COLO668 (cell line): Measurements from ENCODE around the gene RBBP8NL.

Experiments used
- DNase-seq: peaks from one replicate; lab custom pipeline; 2025; ENCODE audit not compliant: unreplicated experiment; lab: John Stamatoyannopoulos, UW

RBBP8NL gene

DNA sequence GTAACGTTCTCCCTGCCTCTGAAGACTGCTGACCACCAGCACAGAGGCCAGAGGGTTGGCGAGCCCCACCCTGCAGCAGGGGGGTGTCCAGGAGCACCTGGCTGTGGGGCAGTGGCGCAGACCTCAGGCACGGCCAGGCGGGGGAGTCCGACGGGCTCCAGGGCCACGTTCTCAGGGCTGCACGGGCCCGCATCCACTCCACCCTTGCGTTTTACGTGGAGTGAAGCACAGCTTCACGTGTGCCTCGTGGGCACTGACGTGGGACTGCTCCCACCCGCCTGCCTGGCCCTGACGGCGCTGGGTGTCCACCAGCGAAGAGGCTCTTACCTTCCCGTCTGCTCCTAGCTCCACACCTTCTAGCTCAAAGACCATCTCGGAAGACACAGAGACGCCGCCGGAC lies 33.5 kb downstream of the RBBP8NL start:
- DNase-seq: no peak

DNA sequence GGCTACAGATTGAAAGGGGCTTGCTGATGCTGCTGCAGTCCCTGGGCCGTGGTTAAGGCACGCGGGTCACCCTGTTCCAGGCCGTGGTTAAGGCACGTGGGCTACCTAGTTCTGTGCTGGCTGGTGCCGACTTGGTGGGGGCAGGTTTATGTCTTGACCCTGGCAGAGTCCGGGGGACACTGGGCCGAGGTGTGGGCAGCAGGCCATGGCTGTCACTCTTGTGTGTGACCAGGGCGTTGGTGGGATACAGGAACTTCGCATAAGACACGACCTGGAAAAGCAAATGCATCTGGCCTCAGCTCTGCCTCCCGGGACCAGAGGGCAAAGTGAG lies 34.0 kb downstream of the RBBP8NL start:
- DNase-seq: no peak

DNA sequence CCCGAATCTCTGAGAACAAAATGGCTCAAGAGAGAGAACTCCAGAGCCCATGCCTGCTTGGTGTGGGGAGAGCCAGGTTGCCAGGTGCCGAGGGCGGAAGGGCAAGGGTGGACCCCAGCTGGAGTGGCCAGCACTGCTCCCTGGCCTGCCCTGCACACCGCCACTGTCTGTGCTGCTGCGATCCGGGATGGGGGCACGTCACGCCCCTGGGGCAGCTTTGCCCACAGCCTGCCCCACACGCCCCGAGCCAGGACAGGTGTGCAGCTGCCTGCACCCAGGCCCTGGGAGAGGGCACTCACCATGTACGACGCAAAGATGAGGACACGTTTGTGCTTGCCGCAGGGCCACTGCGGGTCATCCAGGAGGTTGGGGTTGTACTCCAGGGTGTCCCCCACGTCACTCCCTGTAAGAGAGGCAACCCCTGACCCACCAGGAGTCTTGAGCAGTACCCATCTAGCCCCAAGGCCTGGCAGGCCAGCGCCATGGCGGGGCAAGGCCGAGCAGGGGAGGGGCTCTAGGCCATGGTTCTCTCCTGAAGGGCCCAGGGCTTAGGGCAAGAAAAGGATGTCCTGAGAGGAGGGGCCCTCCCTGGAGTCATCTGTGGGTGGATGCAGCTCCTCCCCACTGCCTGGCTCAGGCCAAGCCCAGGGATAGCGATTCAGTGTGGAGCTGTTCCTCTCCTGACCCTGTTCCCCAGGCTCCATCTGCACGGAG lies 34.6 kb downstream of the RBBP8NL start:
- no peak for DNase-seq

DNA sequence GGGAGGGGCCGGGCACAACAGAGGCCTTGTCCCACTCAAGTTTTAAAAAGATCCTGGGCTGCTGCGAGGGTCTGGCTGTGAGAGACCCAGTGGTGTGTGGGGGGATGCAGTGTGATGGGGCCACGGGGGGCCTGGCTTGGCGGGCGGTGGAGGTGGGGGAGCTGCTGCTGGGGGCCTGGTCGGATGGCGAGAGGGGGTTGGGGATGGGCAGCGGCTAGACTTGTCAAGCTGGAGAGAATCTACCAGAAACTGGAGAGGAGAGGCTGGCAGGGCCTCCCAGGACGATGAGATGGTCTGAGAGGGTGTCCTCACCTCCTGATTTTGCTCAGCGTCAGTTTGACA lies 35.3 kb downstream of the RBBP8NL start:
- no peak for DNase-seq

DNA sequence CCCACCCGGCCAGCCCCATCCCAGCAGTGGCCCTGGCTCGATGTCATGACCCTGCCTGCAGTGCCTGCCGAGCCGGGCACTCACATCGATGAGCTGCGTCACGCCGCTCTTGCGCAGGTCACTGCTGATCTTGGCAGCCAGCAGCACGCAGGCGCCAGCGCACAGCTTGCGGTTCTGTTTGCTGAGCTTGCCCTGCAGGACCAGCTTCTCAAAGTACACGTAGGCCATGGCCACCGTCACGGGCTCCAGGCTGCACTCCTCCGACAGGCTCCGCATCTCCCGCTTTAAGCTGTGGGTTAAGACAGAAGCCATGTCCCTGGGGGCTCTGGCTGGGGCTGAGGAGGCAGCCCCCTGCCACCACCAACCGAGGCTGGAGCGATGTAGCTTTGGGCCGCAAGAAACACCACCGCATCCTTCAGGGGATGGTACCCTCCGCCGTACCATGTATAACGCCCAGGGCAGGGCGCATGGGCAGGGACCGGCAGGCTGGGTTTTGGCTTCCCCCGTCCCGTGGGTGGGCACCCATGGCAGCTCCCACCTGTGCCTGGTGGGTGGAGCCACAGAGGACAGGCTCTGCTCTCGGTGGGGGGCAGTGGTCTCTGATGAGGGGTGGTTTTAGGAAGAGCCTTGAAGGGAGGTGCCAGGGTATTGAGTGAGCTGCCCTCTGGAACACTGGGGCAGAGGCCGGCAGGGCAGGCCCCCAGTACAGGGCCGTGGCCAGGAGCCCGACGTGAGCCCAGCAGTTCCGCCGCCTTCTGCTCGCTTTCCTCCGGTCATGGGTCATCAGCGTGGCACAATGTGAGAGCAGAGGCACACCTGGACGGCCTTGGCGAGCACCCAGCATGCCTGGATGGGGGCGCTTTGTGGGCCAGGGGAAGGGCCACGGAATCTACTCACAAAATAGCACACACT lies 35.9 kb downstream of the RBBP8NL start:
- DNase-seq: no peak

DNA sequence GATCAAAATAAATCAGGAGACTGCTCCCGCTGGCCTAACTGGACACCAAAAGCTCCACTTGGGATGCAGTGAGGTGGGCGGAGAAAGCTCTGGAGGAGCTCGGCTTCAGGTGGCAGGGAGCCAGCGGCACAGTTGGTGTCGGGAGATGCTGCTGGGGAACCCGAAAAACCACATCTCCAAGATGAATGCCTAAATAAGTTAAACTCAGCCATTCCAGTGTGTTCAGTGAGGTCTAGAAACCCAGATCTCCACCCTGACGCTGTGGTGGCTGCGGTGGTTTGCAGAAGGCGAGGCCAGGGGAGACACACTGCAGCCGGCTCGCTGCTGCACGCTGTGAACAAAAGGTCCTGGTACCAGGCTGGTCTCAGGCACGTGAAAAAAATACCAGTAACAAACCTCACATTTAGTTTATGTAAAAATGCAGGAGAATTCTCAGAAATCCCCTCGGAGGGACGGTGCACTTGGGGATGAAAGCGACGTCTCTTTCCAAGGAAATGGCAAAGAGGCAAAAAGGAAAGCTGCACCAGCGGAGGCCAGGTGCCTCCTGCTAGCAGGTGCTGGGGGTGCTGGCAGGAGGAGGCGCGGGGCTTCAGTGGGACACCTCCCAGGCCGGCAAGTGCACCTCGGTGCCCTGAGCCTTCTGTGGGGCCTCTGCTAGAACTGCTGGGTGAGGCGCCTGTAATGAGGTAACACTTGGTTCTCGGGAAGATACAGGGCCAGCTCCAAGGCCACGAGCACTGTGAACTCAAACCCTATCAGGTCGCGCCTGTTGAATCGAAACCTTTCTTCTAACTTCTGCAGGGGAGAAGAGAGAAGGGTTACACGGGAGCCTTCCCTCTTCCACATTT lies 36.8 kb downstream of the RBBP8NL start:
- no peak for DNase-seq

DNA sequence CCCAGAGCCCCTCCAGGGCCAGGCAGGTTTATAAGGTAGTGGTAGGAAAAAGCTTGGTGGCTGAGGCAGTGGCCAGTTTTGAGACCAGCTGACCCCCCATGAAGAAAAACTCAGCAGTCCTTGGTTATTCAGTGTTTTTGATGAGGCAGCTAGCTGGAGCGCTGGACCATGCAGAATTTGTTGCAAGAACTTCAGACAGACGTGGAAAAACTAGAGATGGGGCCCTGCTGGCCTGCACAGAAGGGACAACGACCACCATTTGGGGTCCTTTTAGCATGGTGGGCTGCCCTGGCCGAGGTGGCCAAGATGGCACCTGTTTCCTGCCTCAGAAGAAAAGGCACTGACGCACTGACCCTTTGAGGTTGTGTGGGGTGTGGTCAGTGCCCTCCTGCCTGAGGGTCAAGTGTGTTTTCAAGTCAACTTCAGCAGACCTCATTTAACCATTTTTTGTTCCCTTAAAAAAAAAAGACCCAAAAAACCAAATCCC lies 37.7 kb downstream of the RBBP8NL start:
- DNase-seq: no peak

DNA sequence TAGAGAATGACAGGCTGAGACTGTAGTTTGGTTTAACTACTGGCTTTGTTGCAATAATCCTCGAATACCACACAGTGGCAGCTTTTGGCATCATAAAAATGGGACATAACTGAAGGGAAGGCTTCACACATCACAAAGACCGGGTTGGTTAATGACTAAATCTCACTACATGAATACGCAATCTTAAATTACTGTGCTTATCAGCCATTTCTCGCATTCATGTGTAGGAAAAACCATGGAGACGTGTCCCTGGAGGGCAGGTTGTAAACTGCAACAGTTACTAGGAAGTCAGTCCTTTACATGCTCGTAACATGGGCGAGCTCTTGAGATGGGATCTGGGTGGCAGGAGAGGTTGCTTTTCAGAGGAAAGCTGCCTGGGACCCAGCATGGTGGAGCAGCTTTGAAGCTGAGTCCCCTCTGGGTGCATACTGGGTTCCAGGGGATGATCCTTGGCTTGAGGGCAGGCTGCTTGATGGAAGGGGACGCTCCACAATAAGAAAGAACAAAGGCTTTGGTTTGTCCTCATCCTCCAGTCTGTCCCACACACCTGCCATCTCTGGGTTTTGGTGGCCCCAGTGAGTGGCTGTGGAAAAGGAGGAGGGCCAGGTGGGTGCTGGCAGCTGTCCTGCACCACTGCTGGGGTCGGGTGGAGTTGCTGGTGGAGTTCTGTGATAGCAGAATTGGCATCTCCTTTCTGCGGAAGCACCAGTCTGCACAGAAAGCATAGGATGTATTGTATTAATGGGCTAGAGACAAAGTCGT lies 38.3 kb downstream of the RBBP8NL start:
- DNase-seq: no peak

DNA sequence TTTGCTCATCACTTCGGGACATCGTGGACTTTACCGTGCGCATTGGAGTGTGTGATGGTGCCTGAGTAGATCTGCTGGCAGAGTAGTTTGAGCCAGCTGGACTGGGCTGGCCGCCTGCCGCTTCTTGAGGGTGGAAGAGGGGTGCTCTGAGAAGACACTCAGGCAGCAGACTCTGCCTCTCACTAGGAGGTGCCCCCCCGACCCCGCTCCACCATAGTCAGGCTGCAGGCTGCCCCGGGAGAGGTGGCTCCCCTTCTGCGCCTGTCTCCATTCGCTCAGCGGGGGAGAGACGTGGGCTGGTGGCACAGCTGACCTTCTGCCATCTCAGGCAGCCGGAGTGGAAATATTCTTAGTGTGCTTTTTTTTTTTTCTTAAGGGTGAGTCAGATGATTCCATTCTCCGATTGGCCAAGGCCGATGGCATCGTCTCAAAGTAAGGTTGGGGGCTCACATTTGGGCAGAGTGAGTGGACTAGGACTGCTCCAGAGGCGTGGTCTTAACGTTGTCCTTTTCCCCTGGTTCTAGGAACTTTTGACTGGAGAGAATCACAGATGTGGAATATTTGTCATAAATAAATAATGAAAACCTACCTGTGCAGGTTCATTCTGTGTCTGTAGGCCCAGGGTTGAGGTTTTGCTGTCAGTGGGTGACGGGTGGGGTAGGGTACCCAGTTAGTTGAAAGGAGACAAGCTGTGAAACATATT lies 39.3 kb downstream of the RBBP8NL start:
- no peak for DNase-seq

DNA sequence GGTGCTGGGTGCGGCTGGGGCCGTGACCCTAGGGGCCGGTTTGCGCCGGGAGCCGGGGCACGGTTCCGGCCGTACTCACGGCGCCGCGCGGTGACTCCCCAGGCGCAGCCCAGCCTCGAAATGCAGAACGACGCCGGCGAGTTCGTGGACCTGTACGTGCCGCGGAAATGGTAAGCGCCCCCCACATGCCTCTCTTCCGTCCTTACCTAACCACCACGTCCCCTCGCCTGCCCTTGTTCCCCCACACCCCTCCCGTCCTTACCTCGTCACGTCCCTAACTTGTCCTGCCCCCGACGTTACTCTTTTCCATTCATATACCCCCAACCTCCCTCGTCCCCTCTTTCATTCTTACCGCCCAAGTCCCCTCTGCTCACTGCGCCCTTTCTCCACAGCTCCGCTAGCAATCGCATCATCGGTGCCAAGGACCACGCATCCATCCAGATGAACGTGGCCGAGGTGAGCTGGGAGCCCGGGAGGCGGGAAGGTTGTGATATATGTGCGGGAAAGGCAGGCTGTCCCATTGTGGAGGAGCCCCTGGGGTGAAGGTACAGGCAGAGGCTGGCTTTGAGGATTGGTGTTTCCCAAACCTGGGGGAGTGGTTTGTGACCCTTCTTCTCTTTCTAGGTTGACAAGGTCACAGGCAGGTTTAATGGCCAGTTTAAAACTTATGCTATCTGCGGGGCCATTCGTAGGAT lies 40.0 kb downstream of the RBBP8NL start:
- DNase-seq: no peak

DNA sequence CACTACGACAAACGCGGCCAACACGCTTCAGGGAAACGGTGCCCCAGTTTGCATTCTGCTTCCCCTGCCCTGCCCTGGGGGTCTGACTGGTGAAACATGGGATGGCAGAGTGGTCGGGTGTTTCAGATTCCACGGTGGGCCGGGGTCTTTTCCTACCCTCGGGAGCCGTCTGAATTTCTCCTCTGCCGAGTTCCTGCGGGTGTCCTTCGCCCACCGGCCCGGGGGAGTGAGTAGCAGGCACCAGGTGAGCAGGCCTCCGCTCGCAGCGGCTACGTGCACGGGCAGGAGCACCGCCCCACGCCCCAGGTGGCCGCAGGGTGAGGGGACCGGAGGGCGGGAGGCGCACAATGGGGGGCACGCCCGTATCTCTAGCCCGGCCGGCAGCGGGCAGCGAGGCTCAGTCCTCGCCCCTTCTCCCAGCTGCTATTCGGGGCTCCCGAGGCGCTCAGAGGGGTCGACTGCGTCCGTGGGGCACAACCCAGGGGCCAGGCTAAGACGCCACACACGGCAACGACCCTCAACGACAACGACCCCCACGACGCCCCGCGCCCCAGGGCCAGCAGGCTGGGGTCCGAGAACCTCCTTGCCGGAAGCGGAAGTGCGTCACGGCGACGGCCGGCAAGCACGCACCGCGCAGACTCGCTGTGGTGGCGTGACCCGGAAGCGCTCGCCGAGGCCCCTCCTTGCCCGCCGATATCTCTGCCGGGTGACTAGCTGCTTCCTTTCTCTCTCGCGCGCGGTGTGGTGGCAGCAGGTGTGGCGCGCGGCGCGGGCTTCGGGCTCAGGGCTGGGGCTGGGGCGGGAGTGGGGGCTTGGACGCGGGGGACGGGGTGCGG lies 40.7 kb downstream of the RBBP8NL start, which contains the start of gene RPS21:
Gene RPS21 (plus strand): TSS at position 721 of the 836 bp plus-strand sequence. CDS start 236 bp downstream, outside the sequence.
- peak; percentile 97 for DNase-seq

DNA sequence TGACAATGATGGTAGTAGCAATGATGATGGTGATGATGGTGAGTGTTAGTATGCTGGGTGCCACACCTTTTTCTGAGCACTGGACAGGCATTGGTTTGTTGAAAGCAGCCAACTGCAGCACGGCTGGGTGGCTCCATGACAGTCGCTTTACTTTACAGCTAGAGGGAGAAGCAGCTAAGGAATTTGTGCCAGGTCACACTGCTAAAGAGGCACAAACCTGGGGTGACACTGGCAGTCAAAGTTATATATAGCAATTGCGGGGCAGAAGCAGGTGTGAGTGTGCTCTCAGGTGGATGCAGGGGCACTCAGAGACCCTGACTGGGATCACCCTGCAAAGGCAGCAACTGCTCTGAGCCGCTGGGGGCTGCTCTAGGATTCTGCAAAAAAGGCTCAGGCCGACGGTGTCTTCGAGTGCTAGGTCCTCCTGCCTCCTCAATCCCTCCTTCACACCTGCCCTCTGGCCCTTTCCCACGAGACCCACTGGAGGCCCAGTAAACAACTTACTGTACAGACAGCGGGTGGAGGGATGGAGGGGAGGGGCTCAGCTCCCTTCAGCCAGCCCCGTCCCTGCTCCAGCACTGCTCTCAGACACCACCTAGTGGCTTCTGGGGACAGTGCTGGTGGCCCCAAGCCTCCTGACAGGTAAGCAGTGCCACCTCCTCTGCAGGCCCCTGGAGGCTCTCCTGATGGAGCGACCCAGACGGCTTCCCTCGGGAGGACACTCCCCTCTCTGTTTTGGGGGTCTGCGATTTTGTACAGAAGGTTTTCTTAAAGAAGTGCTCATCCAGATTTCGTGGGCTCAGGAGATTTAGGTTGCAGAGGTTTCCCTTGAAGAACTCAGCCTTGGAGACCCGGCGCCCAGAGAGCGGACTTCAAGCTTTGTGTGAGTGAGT lies 44.8 kb downstream of the RBBP8NL start:
- peak; percentile 84 for DNase-seq

DNA sequence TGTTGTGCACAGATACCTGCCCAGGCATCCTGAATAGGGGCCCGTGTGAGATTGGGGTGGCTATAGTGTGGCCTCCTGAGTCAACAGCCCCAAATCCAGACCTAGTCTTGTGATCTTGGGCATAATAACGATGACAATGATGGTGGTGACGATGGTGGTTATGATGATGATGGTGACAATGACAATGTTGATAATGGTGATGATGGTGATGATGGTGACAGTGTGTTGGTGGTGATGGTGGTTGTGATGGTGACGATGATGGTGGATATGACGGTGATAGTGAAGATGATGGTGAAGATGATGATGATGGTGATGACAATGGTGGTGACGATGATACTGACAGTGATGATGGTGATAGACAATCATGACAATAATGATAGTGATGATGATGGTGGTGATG lies 45.5 kb downstream of the RBBP8NL start:
- DNase-seq: no peak

DNA sequence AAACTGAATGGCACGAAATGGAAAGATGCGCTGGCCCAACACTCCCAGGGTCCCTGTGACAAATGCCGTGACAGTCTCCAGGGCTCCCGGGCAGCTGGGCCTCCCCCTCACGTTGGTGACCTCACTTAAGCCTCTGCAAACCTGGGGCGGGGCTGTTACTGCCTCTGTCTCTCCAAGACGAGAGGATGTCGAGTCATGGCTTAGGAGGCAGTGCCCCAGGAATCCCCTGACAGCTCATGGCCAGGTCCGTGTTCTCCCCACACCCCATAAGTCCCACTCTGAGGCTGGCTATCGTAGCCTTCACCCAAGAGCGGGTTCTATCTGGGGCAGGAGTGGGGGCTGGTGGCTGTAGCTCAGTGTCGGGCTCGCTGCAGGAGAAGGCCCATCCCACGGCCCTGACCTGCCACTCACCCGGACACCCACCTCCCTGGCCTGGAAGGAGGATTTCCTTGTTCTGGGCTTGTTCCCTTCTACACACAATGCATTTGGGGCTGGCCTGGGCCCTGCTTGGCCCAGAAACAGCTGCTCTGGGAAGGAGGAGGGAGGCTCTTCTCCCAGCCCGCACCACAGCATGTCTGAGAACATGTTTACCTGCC lies 46.0 kb downstream of the RBBP8NL start:
- no peak for DNase-seq

DNA sequence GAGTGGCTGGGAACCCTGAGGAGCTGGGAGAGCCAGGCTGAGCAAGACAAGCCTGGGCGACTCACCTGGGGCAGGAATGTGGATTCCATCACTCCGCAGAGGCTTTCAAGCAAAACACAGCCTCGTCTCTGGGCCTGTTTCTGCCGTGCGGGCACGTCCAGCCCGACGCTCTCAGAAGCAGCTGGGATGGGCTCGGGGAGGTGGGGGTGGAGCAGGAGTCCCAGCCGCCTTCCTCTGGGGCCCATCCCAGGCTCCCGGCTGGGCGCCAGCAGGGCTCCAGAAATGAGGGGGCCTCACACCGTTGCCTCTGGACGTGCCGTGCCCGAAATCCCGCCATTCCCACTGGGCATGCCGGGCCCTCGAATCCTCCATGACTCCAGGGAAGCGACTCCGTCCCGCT lies 49.1 kb downstream of the RBBP8NL start:
- no peak for DNase-seq

DNA sequence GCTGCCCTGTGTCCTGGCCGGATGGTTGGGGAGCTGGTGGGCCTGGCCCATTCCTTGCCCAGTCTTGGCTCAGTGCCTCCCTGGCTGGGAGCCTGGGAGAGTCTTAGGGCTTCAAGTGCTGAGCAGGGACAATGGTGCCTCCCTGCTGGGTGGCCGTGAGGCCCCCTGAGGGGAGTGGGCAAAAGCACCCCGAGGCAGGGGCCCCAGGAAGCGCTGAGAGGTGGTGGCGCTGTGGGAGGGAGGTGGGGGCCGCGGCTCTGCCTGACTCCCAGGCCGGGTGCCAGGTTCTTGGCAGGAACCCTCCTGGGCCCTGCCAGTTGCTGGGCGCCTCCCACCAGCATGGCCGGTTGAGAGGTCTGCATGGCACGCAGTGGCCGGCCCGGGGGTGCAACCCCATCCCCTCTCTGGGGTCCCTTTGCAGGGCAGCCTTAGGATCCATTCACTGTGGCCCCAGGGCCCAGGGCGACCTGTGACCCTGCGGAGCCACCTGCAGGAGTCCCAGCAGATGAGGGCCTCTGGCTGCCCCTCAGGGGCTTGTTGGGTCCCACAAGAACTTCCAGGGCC lies 49.6 kb downstream of the RBBP8NL start:
- no peak for DNase-seq

DNA sequence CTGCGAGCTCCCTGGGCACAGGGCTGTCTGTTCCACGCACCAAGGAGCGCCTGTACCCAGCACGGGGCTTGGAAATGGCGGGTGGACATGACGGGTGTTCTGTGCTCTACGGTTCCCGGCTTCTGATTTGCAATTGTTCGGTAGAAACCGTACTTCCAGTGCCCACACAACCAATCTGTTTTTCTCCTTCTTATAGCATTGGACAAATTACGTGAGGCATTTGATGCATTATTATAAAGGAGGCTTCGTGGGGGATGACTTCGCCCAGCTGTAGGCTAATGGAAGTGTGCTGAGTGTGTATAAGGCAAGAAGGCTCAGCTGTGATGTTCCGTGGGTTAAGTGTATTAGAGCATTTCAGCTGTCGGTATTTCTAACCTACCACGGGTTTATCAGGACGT lies 50.3 kb downstream of the RBBP8NL start:
- DNase-seq: no peak
